Activated CD8-positive, alpha-beta memory T cell treated with anti-CD3 and anti-CD28 coated beads for 4 hours (primary cell): ENCODE measurements around the gene CSTF2.
"Not testable (repeated sequence)": the region's sequence is repeated elsewhere in the genome, so short reads cannot be mapped to it uniquely, and the experiment has no call there.

ENCODE experiments used
- DNase-seq, 2 donors: peaks; one replicate each; pipeline ENCODE4 v3.0.0-alpha.2; 2020; ENCODE audit warnings: low read depth in 2 of 2

CSTF2 gene

GRCh38 chrX:100819837-100820666, at the start of gene CSTF2:
Gene CSTF2, plus strand, starts transcription at chrX:100820391. Its CDS starts 26 bp downstream, at chrX:100820417.
- DNase-seq = peak; percentile 55 to 57

- not testable (repeated sequence) for DNase-seq
These were observed 23.8 kb upstream of the CSTF2 start for GRCh38 chrX:100796371-100796770.

GRCh38 chrX:100797359-100797758, 22.8 kb upstream of the CSTF2 start:
- DNase-seq = no peak

GRCh38 chrX:100798484-100799214, 21.5 kb upstream of the CSTF2 start:
- DNase-seq = no peak

GRCh38 chrX:100802843-100803242, 17.3 kb upstream of the CSTF2 start:
- no peak for DNase-seq

GRCh38 chrX:100804780-100805179, 15.4 kb upstream of the CSTF2 start:
- no peak for DNase-seq

- not testable (repeated sequence) for DNase-seq
These were observed 11.9 kb upstream of the CSTF2 start for GRCh38 chrX:100808265-100808664.

- no peak for DNase-seq
These were observed 7.7 kb upstream of the CSTF2 start for GRCh38 chrX:100812216-100813158.

- DNase-seq = no peak
These were observed 2.9 kb upstream of the CSTF2 start for GRCh38 chrX:100817340-100817739.

GRCh38 chrX:100819534-100819836, 706 bp upstream of the CSTF2 start:
- peak; percentile 0 to 13 for DNase-seq

- DNase-seq = no peak
These were observed 9.5 kb downstream of the CSTF2 start for GRCh38 chrX:100829730-100830129.

GRCh38 chrX:100830143-100830542, 10.0 kb downstream of the CSTF2 start:
- DNase-seq = no peak

- no peak for DNase-seq
These were observed 10.4 kb downstream of the CSTF2 start for GRCh38 chrX:100830547-100830946.

- DNase-seq = no peak
These were observed 11.2 kb downstream of the CSTF2 start for GRCh38 chrX:100831219-100831946.

GRCh38 chrX:100850317-100850716, 30.1 kb downstream of the CSTF2 start:
- DNase-seq = no peak

- no peak for DNase-seq
These were observed 32.6 kb downstream of the CSTF2 start for GRCh38 chrX:100852810-100853209.

- DNase-seq = no peak
These were observed 43.2 kb downstream of the CSTF2 start for GRCh38 chrX:100863326-100863864.

GRCh38 chrX:100864657-100865391, 44.6 kb downstream of the CSTF2 start:
- DNase-seq = no peak

- DNase-seq = no peak
These were observed 48.1 kb downstream of the CSTF2 start for GRCh38 chrX:100868273-100868672.

GRCh38 chrX:100870527-100870926, 50.3 kb downstream of the CSTF2 start:
- DNase-seq = no peak
